Measurements from ENCODE around the gene FBXO38.

GRCh38 chr5:148454576-148454975, 70.8 kb downstream of the FBXO38 start:
- TF ChIP-seq ZNF311 (tag by site-specific recombination; IDR thresholded peaks at IDR 0.05; ENCODE audit: borderline replicate concordance): no peak
- no peak for TF ChIP-seq CTCF (tag by site-specific recombination; IDR thresholded peaks at IDR 0.05)
- no peak for TF ChIP-seq KLF10 (tag by site-specific recombination; IDR thresholded peaks at IDR 0.05)
- no peak for TF ChIP-seq ELK4 (IDR thresholded peaks at IDR 0.05; ENCODE audit: borderline replicate concordance, low read depth, low read length)
- no peak for TF ChIP-seq EGR2 (tag by site-specific recombination; IDR thresholded peaks at IDR 0.05; ENCODE audit: low read depth)
